HG03342 (cell line): ENCODE results near the gene GPC6.

Experiments used
- ATAC-seq: cut with Tn5 transposase; IDR thresholded peaks from one replicate; pipeline ENCODE4 v1.9.1; 2021; ENCODE audit warnings: mild to moderate bottlenecking, moderate library complexity; ENCODE audit not compliant: unreplicated experiment

The GPC6 gene

DNA sequence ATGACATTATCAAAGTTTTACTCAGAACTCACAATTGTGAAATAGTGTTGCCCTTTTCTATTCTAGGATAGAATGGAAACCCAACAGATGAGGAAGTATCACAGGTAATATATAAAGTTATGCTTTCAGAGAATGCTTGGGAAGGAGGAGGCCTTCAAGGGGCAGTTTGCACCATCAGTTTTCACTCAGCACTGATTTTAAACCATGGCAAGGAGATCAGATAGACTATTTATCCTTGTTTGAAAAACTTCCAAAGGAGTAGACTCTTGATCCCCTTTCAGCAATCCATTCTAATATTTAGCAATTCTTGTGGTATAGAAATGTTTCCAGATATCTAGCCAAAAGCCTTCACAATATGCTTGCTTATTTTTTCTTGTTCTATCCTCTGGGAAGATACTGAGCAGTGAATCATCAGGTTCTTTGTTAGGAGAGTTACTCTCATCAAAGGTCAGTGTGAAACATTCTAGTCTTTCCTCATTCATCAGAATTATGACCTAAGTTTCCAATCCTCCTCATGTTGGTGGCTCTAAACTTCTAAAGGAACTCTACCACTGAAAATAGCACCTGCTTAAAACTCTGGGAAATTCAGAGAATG, 3.8 kb downstream of the GPC6 start:
- ATAC-seq, result no peak

DNA sequence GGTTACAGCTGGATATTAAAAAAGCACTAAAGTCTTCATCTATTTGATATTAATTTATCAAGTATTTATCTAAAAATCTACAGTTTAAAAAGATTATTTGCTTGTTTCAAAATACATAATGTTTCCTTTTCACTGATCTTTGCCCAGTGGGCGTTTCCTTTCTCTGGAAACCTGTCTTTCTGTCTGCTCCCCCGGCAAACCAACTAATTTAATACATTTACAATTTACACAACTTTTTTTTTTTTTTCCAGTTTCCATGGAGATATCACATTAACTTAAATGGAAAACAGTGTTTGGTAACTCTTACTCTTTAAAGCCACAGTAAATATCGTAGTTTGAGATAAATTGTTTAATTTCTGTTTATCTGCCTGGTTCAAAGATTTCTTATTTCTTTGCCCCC, 5.3 kb downstream of the GPC6 start:
- no peak for ATAC-seq

DNA sequence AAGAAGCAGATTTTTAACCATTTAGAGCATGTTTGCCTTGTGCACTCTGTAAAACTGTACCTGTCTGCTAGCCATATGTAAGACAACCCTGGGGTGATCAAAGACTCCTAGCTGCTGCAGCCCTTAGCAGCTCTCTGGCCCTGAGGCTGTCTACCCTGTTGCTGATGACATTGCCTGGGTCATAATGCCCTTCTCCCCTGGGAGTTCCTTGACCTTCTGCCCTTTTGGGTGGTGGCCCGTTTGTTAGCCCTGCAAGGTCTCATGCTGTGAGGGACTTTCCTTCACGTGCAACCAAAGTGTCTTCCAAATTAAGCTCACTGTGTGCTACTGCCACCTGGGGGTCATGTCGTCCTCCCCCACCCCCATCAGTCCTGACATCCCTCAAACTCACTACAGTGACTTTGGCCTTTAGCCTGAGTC, 7.4 kb downstream of the GPC6 start:
- peak; percentile 74 for ATAC-seq

DNA sequence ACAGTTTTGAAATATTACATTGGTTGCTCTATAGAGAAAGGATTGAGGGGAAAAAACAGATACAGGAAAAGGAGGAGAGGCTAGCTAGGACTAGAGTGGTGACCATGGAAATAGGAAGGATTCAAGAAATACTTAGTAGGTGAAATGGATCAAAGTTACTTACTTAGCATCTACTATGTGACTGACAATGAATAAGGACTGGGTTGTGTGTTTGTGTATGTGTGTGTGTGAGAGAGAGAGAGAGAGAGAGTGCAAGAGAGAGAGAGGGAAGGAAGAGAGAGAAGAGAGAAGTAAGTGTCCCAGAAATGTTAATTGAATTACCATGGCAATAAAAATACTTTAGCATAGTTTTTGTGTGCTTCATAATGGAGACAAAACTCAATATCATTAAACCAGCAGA, 7.9 kb downstream of the GPC6 start:
- no peak for ATAC-seq

DNA sequence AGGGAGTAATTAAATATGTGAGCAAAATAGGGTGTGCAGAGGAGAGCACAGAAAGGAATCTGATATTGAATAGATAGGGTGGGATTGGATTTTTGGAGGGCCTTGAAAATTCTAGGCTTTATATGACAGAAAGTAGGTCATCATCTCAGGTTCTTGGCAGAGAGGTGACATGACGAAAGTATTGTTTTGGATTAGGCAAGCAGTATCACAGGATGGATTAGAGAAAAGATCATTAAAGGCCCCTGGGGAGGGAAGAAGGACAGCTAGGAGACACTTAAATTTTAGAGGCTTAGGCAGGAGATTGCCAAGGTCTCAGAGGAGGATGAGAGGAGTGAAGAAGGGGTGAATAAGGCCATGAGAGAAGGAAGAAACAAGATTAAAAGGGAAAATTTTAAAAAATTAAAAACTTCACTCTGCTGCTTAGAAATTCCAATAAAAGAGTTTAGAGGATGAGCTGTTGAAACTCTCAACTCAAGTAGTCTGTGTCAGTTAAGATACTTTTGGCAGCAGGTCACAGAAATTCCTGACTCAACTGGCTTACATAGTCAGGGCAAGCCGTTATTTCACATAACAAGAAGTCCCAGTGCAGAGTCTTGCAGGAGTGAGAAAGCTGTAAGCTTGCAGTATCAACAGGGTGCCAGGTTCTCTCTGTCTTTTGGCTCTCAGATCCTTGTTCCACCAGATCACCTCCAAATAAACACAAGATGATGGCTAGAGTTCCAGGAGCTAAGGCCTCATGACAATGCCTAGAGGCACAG, 8.8 kb downstream of the GPC6 start:
- no peak for ATAC-seq

DNA sequence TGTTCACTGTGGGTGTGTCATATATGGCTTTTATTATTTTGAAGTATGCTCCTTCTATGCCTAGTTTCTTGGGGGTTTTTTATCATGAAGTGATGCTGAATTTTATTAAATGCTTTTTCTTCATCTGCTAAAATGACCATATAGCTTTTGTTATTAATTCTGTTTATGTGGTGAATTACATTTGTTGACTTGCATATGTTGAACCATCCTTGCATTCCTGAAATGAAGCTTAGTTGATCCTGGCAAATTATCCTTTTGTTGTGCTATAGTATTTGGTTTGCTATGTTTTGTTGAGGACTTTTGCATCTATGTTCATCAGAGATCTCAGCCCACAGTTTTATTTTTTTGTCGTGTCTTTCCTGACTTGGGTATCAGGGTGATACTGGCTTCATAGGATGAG, 12.1 kb downstream of the GPC6 start:
- no peak for ATAC-seq

DNA sequence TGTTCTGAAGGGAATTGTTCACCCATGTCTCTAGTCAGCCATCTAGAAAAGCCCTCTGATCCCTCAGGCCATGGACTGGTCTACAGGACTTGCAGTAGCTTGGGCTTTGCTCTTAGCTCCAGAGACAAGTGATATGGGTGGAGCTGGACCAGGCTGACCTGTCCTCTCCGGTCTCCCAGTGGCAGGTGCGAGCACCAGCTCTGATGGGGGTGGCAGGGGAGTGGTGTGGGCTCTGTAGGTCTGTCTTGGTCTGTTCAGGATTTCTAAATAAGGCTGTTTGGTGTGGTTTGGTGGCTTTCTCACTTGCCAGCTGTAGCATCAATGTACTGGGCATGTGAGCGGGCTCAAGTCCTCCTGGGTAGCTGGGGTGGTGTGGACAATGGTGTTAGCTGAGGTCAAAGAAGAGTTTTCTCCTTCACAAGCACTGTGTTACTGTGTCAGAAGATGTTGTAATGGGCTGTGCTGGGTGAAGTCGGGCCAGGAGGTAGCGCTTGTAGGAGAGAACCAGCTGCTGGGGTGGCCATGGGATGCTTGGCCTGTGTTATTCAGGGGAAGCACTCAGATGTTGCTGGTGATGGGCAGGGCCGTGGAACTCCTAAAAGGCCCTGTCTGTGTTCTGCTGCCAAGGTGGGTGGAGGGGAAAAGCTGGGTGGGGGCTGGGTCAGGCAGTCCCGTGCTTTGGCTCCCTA, 16.9 kb downstream of the GPC6 start:
- ATAC-seq, result no peak

DNA sequence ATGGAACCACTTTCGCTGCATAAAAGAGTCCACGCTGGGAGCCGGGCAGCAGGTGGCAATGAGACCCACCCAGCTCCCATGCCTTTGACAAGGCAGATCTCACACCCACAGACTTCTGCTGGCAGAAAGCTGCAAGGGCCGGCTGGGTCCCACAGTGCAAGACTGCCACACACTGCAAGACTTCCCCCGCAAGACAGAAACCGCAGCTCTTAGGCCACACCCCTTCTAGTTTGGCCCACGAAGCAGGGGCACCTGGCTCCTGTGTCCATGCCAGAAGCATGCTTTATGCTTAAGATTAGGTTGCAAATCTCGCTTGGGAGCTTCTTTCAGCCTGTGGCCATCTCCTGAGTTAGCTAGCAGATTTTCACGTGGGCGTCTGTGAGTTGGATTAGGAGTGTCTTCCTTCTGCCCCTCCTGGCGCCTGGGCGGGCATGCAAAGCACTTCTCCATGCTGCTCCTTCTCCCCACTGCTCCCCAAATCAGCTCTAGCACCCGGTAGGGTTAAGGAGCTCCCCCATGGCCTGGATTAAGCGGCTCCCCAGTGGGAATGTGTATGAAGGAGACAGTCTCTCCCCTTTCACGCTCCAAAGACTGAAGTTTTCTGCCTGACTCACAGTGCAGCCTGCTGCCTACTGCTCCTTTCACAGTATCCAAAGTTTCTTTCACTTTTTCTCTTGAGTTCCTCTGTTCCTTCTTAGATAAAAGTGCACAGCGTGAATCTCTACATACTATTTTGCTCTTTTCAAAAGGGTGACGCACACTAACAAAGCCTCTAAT, 17.7 kb downstream of the GPC6 start:
- no peak for ATAC-seq

DNA sequence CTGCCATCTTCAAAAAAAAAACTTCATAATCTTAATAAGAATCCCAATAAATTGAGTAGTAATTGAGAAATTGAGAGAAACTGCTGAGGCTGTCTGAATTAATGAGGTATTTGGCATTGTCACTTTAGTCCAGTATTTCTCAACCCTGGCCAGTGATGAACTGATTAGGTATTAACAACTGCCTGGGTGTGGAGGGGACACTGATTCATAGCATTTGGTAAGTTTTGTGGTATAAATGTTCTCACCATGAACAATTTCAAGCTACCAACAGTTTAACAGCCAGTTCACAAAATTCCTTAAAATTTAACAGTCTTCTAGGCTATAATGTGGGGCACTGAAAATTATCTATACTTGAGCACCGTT, 18.3 kb downstream of the GPC6 start:
- no peak for ATAC-seq

DNA sequence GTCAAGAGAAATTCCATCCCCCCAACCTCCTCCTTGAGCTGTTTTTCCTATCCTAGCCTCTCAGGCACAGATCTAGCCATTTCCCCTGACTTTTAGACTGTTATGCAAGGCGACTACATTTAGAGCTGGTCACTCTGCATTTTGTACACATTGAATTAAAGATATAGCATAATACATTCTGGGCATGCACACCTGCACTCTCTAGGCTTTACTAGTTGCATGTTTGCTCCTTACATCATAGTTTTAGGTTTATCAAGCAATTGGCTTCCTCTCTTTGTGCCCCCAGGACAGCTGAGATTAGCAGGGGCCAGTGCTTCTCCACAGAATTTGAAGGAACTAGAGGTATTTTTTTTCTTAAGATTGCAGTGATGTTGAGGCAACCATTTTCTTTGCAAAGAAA, 19.5 kb downstream of the GPC6 start:
- ATAC-seq, result no peak

DNA sequence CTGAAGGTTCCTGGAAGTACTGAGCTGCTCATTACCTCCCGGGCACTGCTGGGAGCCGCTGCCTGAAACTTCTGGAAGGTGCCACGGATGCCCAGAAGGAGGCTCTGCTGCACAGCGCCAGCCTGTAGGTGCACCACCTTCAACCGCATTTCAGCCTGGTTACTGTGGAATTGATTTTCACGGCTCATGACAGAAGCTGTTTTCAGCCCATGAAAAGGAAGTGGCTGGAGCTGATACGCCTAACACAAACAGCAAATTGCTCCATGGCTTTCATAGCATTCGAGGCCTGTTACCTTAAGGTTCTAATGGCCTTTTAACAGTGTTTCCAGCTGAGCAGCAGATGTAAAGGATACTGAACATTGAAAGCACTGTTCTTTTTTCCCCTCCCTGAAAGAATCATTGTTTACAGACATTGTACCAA, 22.0 kb downstream of the GPC6 start:
- no peak for ATAC-seq

DNA sequence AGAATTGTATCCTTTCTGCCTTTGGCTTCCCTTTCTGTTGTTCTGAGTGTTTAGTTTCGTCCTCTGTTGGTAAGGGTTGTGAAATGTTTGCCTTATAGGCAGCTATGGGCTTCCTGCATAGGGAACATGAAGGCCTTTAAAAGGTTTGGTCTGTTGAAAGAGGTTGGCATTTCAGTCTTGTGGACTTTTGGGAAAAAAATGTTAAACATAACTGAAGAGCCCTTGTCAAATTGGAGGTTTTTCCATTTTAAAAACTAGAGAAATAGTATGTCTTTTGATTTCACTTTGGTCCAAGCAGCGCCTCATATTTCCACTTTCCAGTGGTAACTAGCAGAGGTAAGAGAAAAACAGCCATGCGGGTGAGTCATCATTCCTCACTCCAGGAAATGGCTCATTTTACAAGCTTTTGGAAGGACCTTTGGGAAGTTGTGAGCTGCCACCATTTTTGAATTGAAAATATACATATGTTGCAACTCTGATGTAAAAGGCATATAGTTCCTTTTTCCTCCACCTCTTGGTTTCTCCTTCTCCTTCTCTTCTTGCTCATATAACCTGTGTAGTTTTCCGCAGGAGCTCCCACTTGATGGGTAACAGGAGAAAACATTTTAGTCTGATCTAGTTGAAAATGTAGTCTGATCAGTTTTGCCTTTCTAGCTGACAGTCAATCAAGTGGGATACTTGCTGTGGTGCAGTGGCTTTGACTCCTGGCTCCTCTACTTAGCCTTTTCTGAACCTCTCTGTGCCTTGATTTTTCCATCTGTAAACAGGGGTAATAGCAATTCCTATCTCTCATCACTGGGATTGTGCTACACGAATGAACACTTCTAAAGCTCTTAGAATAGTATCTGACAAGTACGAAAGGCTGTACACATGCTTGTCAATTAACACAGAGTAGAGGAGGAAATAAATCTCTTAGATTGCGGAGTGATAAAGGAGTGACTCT, 23.0 kb downstream of the GPC6 start:
- no peak for ATAC-seq

DNA sequence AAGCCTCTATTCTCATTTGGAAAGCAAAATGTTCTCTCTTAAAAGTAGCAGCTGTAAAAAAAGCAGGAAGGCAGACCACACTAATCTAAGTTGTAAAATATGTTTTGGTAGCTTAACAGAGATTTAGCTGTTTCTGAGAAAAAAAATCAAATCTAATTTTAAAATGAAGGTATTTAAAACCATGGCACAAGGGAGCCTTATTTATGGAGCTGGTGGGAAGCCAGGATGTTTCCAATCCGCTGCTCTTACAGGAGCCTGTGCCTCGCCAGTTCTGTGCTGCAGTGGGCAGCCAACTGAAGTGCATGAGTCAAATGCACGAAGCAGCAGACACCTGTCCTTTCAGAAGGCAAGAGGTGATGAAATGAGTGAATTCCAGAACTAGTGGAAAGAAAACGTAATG, 28.2 kb downstream of the GPC6 start:
- no peak for ATAC-seq

DNA sequence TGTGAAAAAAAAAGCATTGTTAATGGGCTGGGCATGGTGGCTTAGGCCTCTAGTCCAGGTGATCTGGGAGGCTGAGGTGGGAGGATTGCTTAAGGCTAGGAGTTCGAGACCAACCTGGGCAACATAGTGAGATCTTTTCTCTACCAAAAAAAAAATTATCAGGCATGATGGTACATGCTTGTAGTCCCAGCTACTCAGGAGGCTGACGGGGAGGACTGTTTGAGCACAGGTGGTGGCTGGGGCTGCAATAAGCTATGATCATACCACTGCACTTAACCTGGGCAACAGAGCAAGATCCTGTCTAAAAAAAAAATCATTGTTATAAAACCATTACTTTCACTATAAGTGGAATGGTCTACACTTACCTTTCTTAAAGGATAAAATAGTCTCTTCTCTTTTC, 30.4 kb downstream of the GPC6 start:
- no peak for ATAC-seq

DNA sequence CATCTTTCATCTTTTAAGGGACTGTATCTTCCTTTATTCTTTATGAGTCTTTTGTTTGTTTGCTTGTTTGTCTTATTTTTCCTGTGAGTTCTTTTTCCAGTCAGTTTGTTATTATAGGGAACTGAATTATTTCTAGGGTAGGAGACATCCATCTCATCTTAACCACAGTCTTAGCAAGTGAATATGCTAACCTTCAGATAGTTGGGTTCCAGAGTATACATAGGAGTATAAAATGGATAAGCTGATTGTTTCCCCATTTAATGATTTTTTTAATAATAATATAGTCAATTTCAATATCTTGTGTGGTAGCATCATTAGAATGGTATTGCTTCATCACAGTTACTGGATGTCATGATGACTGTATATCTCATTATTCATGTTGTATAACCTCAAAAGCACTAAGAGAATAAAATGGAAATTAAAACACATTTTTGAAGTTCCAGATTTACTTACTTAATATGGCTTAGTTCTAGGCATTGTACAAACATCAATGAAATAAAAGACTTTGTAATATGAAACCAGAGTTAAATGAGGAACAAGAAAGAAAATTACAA, 33.0 kb downstream of the GPC6 start:
- no peak for ATAC-seq

DNA sequence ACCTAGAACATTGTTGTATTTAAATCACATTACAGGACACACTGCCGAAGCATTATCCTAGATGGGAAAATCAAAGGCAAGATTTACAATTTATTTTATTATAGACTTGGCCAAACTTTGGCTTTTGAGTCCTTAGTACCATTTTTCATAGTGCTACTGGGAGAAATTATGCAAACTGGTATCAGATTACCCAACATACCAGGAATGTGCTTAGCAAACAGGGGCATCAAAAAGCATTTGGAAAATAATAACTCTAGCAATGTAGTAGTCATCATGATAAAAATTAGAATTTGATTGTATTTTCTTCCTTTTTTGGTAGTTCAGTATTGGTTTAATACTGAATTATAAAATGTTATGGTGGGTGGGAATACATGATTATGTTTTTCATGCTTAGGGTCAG, 34.0 kb downstream of the GPC6 start:
- no peak for ATAC-seq

DNA sequence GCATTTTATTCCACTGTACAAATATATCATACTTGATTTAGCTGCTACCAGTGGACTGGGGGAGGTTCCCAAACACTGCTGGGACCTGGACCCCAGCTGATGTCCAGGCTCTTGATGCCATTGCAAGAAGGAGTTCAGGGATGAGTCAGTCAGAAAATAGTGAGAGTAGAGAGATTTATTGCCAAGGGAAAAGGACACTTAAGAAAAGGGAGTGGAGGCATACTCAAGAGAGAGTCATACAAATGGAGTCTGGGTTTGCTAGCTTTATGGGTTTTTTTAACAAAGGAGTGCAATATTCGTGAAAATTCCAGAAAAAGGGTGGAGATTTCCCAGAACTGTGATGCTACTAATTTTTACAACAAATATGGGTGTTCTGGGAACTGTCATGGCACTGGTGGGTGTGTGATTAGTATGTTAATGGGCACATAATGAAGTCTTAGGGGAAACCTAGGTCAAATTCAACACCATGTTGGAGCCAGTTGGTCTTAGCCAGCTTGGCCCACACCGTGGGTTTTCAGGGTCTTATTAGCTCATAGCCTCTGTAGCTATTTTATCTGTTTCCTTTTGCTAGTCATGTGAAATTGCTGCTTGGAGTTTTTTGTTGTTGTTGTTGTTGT, 36.2 kb downstream of the GPC6 start:
- ATAC-seq, result no peak

DNA sequence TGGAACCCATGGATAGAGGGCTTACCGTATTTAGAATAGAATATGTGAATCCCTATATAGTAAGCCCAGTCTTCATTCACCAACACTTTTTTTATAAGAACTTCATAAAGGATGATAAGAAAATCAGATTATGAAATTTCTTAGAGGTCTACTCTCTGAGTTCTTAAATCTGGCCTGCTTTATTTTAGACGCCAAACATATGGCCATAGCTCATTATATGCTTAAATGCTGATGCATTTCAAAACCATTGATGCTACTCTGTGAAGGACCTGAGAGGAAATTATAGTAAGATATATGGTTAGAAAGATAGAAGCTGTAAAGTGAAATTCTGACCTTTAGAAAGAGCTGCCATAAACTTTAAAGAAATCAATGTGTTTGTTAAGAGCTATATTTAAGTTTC, 38.3 kb downstream of the GPC6 start:
- no peak for ATAC-seq

DNA sequence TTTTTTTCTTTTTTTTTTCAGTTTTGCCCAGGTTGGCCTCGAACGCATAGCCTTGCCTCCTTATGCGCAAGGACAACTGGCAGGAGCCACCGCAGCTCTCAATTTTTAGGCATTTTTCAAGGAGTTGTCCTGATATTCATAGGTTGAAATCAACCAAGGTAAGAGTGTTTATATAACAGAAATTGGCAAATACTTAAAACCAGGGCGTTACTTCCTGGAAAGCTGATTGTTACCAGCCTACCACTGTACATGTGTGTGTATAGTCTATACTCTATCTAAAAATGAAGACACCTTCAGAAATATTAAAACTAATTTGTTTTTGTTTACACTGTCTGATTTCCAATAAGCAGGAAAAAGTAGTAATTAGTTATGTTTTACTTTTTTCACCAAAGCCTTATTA, 39.2 kb downstream of the GPC6 start:
- no peak for ATAC-seq

DNA sequence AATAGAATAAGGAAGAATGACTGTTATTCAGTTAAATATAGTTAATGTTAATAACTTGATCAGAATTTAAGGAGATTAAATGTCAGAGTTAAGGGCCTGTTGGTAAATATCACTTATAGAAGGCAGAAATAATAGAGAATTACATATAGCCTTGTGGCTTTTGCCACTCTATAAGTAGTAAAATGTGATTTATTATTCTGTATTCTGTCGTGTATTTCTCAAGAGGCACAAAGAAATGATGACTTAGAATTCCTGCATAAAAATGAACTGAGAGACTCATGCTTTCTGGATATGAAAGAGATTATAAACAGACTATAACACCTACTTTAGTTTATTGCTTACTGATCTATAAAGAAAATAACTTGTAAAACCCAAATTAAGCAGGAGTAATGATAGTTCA, 40.1 kb downstream of the GPC6 start:
- no peak for ATAC-seq
